PC-3 (cell line): ENCODE data around the gene PDLIM1. TPM values are rescaled to one million over a fixed set of nuclear protein-coding genes. Genes with fewer than 3 reads are reported as not detected.

Source experiments
- ATAC-seq: fragments of 200-7000 bp; cut with Tn5 transposase; 2 replicates; pipeline ENCODE4 v1.9.1; 2020; ENCODE audit warnings: mild to moderate bottlenecking, moderate library complexity
- BruUV-seq: library from RNA; stranded (reverse); fragments of 400-500 nt; replicated peaks from 2 replicates; lab custom pipeline; 2021; lab: Mats Ljungman, UMichigan
- CTCF ChIA-PET: fragments of 300-600 bp; sonication (Branson Sonifier 250); formaldehyde crosslinking; loops from one replicate; lab custom pipeline; 2022; ENCODE audit warnings: antibody characterized with exemption; lab: Charles Lee
- POLR2A ChIA-PET: fragments of 300-600 bp; sonication (Branson Sonifier 250); formaldehyde crosslinking; loops from one replicate; lab custom pipeline; 2022; ENCODE audit warnings: antibody characterized with exemption; ENCODE audit not compliant: unreplicated experiment; lab: Charles Lee
- DNase-seq: peaks from one replicate; pipeline ENCODE4 v3.0.0-alpha.2; 2015
- H2AFZ ChIP-seq: fragments of 300-600 bp; sonication (generic); 2 replicates; pipeline ENCODE4 v1.6.0; 2016; ENCODE audit warnings: antibody characterized with exemption, low read length
- H3F3A ChIP-seq: fragments of 300-600 bp; sonication (generic); one replicate; pipeline ENCODE4 v1.6.0; 2017; ENCODE audit warnings: antibody characterized with exemption, low read length, control low read depth, mild to moderate bottlenecking; ENCODE audit not compliant: unreplicated experiment
- H3K27ac ChIP-seq: fragments of 300-600 bp; sonication (generic); 2 replicates; pipeline ENCODE4 v1.5.1; 2016; ENCODE audit warnings: mild to moderate bottlenecking, low read length
- H3K27me3 ChIP-seq: fragments of 300-600 bp; sonication (generic); 2 replicates; pipeline ENCODE4 v1.6.1; 2016; ENCODE audit warnings: low read length, mixed read lengths
- H3K36me3 ChIP-seq: fragments of 300-600 bp; sonication (generic); 2 replicates; pipeline ENCODE4 v1.6.1; 2016; ENCODE audit warnings: low read depth, mixed run types, low read length, mixed read lengths
- H3K4me1 ChIP-seq: fragments of 300-600 bp; sonication (generic); 2 replicates; pipeline ENCODE4 v1.5.1; 2016; ENCODE audit warnings: low read length; ENCODE audit not compliant: insufficient read depth
- H3K4me2 ChIP-seq: fragments of 300-600 bp; sonication (generic); 2 replicates; pipeline ENCODE4 v1.6.0; 2016; ENCODE audit warnings: low read length
- H3K4me3 ChIP-seq: fragments of 300-600 bp; sonication (generic); 2 replicates; pipeline ENCODE4 v1.5.1; 2016; ENCODE audit warnings: mild to moderate bottlenecking, low read length, mixed read lengths
- H3K79me2 ChIP-seq: fragments of 300-600 bp; sonication (generic); 2 replicates; pipeline ENCODE4 v1.6.1; 2017; ENCODE audit warnings: low read length, mixed read lengths
- H3K9ac ChIP-seq: fragments of 300-600 bp; sonication (generic); 2 replicates; pipeline ENCODE4 v1.6.0; 2016; ENCODE audit warnings: mild to moderate bottlenecking, low read length
- H3K9me2 ChIP-seq: fragments of 300-600 bp; sonication (generic); replicated peaks from 2 replicates; pipeline ENCODE4 v1.6.1; 2016; ENCODE audit warnings: mixed run types, low read length, mixed read lengths
- H3K9me3 ChIP-seq: fragments of 300-600 bp; sonication (generic); 2 replicates; pipeline ENCODE4 v1.6.1; 2016; ENCODE audit warnings: low read length, mixed read lengths
- H4K20me1 ChIP-seq: fragments of 300-600 bp; sonication (generic); 2 replicates; pipeline ENCODE4 v1.6.1; 2016; ENCODE audit warnings: low read length, mixed read lengths
- CTCF ChIP-seq: fragments of 300-600 bp; sonication (generic); conservative IDR thresholded peaks from 2 replicates; pipeline ENCODE4 v1.5.1; 2017; ENCODE audit warnings: antibody characterized with exemption, low read depth, mild to moderate bottlenecking, low read length
- EZH2 ChIP-seq: fragments of 300-600 bp; sonication (generic); IDR thresholded peaks from one replicate; pipeline ENCODE4 v1.6.1; 2017; ENCODE audit warnings: antibody characterized with exemption, mild to moderate bottlenecking, low read length; ENCODE audit not compliant: unreplicated experiment
- EZH2phosphoT487 ChIP-seq: fragments of 300-600 bp; sonication (generic); IDR thresholded peaks from 2 replicates; pipeline ENCODE4 v1.6.1; 2018; ENCODE audit warnings: mild to moderate bottlenecking, antibody characterized with exemption, low read length, borderline replicate concordance
- intact Hi-C: fragments of 100-400 bp; cut with micrococcal nuclease; formaldehyde crosslinking; loops from 2 replicates; pipeline ENCODE4 v1.9.0; 2023
- total RNA-seq: library from RNA; depleted of rRNA; stranded (reverse); fragments of >200 nt; gene quantifications from 2 replicates; pipeline ENCODE4 v1.2.3, GENCODE V29; 2014

PDLIM1 gene
- total RNA-seq, 1 experiment from 2014 or later = 28.2 TPM

GRCh38 chr10:95331596-95332130 is 40.9 kb upstream of the PDLIM1 start:
- no peaks in the 10 kb centered on the region for H3K9me3 ChIP-seq
- H4K20me1 ChIP-seq = no peaks in the 10 kb centered on the region
- no peaks in the 10 kb centered on the region for H3K9me2 ChIP-seq
- H3K9ac ChIP-seq = no peak overlapping the region
- intact Hi-C loops = no loop called here
- no peak for TF ChIP-seq CTCF
- no peak for TF ChIP-seq EZH2
- no peak for TF ChIP-seq EZH2phosphoT487
- no peak overlapping the region for H3K4me2 ChIP-seq
- H2AFZ ChIP-seq = no peak overlapping the region
- no peak overlapping the region for H3K27ac ChIP-seq
- DNase-seq (no peak), ATAC-seq (no peak)
- no peaks in the 10 kb centered on the region for H3F3A ChIP-seq
- no peaks in the 10 kb centered on the region for H3K27me3 ChIP-seq
- BruUV-seq = no TSS peak
- peaks cover 58% of the 10 kb centered on the region for H3K4me1 ChIP-seq
- ChIA-PET POLR2A (no interaction called here), CTCF (no interaction called here)
- H3K36me3 ChIP-seq = no peaks in the 10 kb centered on the region
- no peaks in the 10 kb centered on the region for H3K79me2 ChIP-seq
- H3K4me3 ChIP-seq = no peak overlapping the region

GRCh38 chr10:95330966-95331453 is 40.2 kb upstream of the PDLIM1 start:
- no peak overlapping the region for H2AFZ ChIP-seq
- H3K36me3 ChIP-seq = no peaks in the 10 kb centered on the region
- H4K20me1 ChIP-seq = no peaks in the 10 kb centered on the region
- BruUV-seq = no TSS peak
- H3K9ac ChIP-seq = peak overlapping the region; percentile 43; the same call in 1 of the 2 replicates
- H3F3A ChIP-seq = no peaks in the 10 kb centered on the region
- TF ChIP-seq EZH2 = no peak
- no peak for TF ChIP-seq EZH2phosphoT487
- TF ChIP-seq CTCF = no peak
- no peak overlapping the region for H3K4me3 ChIP-seq
- no peaks in the 10 kb centered on the region for H3K79me2 ChIP-seq
- H3K4me1 ChIP-seq = peaks cover 58% of the 10 kb centered on the region
- no peaks in the 10 kb centered on the region for H3K9me3 ChIP-seq
- H3K4me2 ChIP-seq = peak overlapping the region; percentile 27; the same call in 1 of the 2 replicates
- intact Hi-C loops = no loop called here
- ChIA-PET POLR2A (no interaction called here), CTCF (no interaction called here)
- DNase-seq (peak; percentile 44), ATAC-seq (no peak)
- H3K27ac ChIP-seq = peak overlapping the region; percentile 84
- H3K27me3 ChIP-seq = no peaks in the 10 kb centered on the region
- no peaks in the 10 kb centered on the region for H3K9me2 ChIP-seq

- intact Hi-C loops = no loop called here
- H3K9me2 ChIP-seq = no peaks in the 10 kb centered on the region
- peak; percentile 15; the same call in 1 of the 2 replicates for ATAC-seq
- no peaks in the 10 kb centered on the region for H3K36me3 ChIP-seq
- peak overlapping the region; percentile 84 for H3K27ac ChIP-seq
- no peak for TF ChIP-seq EZH2
- no peak for TF ChIP-seq CTCF
- no peak for TF ChIP-seq EZH2phosphoT487
- no TSS peak for BruUV-seq
- CTCF ChIA-PET = no interaction called here
- H3F3A ChIP-seq = no peaks in the 10 kb centered on the region
- peak overlapping the region; percentile 29; the same call in 1 of the 2 replicates for H3K9ac ChIP-seq
- POLR2A ChIA-PET = no interaction called here
- H3K27me3 ChIP-seq = no peaks in the 10 kb centered on the region
- no peaks in the 10 kb centered on the region for H3K79me2 ChIP-seq
- H2AFZ ChIP-seq = no peak overlapping the region
- H3K4me2 ChIP-seq = peak overlapping the region; percentile 18
- no peaks in the 10 kb centered on the region for H3K9me3 ChIP-seq
- DNase-seq = peak; percentile 35
- H3K4me1 ChIP-seq = peaks cover 46% of the 10 kb centered on the region
- no peaks in the 10 kb centered on the region for H4K20me1 ChIP-seq
- no peak overlapping the region for H3K4me3 ChIP-seq
These were observed 38.5 kb upstream of the PDLIM1 start for GRCh38 chr10:95329296-95329695.
